Hypothalamus (tissue), 51 donors: ENCODE results near the gene CHRNA3.
"Not testable (repeated sequence)": the region's sequence is repeated elsewhere in the genome, so short reads cannot be mapped to it uniquely, and the experiment has no call there.

Experiments used
- DNase-seq, 51 donors: peaks; one replicate each; lab custom pipeline; 2025; lab: John Stamatoyannopoulos, UW

The CHRNA3 gene

GRCh38 chr15:78565097-78565950 is 55.5 kb downstream of the CHRNA3 start, which contains the start of gene CHRNA5:
CHRNA5 (plus strand) TSS chr15:78565520; CDS start chr15:78565720, 200 bp downstream.
- DNase-seq: peak in 25 of 51 donors; percentile 1 to 38 (median 14)

- no peak for DNase-seq
Observed at GRCh38 chr15:78564743-78565096, 56.1 kb downstream of the CHRNA3 start.

GRCh38 chr15:78563092-78563491 is 57.7 kb downstream of the CHRNA3 start:
- DNase-seq: no peak

- DNase-seq: no peak
Observed at GRCh38 chr15:78561490-78561889, 59.3 kb downstream of the CHRNA3 start.

GRCh38 chr15:78560201-78560600 is 60.6 kb downstream of the CHRNA3 start:
- not testable (repeated sequence) for DNase-seq

GRCh38 chr15:78552597-78552996 is 68.2 kb downstream of the CHRNA3 start:
- DNase-seq: no peak

GRCh38 chr15:78551902-78552301 is 68.9 kb downstream of the CHRNA3 start:
- no peak for DNase-seq

- no peak for DNase-seq
Observed at GRCh38 chr15:78550815-78551214, 70.0 kb downstream of the CHRNA3 start.

- no peak for DNase-seq
Observed at GRCh38 chr15:78550194-78550593, 70.6 kb downstream of the CHRNA3 start.
